Measurements from ENCODE around the gene ACSF3.

DNA sequence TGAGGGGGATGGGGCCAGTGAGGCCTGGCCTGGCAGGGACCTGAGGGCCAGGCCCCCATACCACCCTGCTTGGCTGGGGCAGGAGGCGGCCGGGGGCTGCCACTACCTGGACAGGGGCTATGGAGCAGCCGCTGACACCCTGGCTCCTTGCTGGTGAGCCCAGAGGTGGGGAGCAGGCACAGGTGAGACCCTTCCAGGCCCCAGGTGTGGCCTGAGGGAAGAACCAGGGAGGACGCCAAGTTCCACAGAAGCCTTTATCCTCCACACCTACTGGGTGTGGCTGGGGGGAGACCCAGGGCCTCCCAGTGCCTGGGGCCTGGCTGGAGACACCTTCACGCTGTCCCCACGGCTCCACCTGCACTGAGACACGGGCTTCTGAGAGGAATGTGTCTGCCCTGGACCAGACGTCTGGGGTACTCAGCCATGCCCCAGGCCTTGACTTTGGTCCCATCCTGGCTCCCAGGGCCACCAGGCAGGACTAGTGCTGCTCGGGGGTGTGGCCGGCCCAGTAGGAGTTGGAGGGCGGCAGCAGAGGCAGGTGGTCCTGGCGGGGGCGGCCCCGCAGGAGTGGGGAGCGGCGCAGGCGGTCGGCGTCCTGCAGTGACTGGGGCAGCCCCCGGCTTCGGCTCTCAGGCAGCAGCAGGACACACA, 102.0 kb downstream of the ACSF3 start:
- TF ChIP-seq, protein P1, sequence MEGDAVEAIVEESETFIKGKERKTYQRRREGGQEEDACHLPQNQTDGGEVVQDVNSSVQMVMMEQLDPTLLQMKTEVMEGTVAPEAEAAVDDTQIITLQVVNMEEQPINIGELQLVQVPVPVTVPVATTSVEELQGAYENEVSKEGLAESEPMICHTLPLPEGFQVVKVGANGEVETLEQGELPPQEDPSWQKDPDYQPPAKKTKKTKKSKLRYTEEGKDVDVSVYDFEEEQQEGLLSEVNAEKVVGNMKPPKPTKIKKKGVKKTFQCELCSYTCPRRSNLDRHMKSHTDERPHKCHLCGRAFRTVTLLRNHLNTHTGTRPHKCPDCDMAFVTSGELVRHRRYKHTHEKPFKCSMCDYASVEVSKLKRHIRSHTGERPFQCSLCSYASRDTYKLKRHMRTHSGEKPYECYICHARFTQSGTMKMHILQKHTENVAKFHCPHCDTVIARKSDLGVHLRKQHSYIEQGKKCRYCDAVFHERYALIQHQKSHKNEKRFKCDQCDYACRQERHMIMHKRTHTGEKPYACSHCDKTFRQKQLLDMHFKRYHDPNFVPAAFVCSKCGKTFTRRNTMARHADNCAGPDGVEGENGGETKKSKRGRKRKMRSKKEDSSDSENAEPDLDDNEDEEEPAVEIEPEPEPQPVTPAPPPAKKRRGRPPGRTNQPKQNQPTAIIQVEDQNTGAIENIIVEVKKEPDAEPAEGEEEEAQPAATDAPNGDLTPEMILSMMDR (IDR thresholded peaks at IDR 0.05) = no peak
- no peak for TF ChIP-seq POLR2A (IDR thresholded peaks at IDR 0.05)
- no peak for TF ChIP-seq POLR2AphosphoS5 (IDR thresholded peaks at IDR 0.05)
- no peak for TF ChIP-seq EP300 (IDR thresholded peaks at IDR 0.05)
